ENCODE results near the gene TRIM36. TPM values are rescaled to one million over a fixed set of nuclear protein-coding genes. Genes with fewer than 3 reads are reported as not detected.
A peak's percentile ranks its signal among the peaks of the same experiment; 100 is the strongest.

The TRIM36 gene
- total and polyA plus RNA-seq, 10 of the 15 experiments (the other 5 are each of a cell fraction or from before 2014, with no cell fraction given), result 0.01 to 0.09 (median 0.07) TPM; not detected in 6

- TF ChIP-seq E2F4 (IDR thresholded peaks at IDR 0.05; ENCODE audit: low read depth, low read length) (no peak), ZBTB40 (IDR thresholded peaks at IDR 0.05; ENCODE audit: borderline replicate concordance) (no peak)
Observed at GRCh38 chr5:115179030-115179393, 9.3 kb upstream of the TRIM36 start (continued).

- Histone ChIP-seq H3K79me2 (ENCODE audit: control insufficient read depth, insufficient read depth, low read length) (no peaks in the 10 kb centered on the region), H3K4me3 (peak overlapping the region; percentile 86), H3K9ac (ENCODE audit: control insufficient read depth, insufficient read depth, low read length) (no peak overlapping the region), H3K9me3 (replicated peaks; ENCODE audit: control insufficient read depth, insufficient read depth, low read length) (peaks cover 8% of the 10 kb centered on the region; the same call in 2 of the 3 replicates), H2AFZ (ENCODE audit: control insufficient read depth, low read depth, low read length) (no peak overlapping the region), H3K4me1 (ENCODE audit: control insufficient read depth, insufficient read depth, low read length) (no peaks in the 10 kb centered on the region), H3K27ac (ENCODE audit: control insufficient read depth, insufficient read depth) (no peak overlapping the region), H3K27me3 (replicated peaks in 1 of 2; ENCODE audit: control insufficient read depth in 2 of 2, insufficient read depth in 2 of 2, low read length in 1 of 2) (peaks cover 2 to 25% of the 10 kb centered on the region in 2 experiments), H3K36me3 (ENCODE audit: control insufficient read depth in 2 of 2, insufficient read depth in 2 of 2, low read length in 1 of 2) (no peaks in the 10 kb centered on the region), H4K20me1 (ENCODE audit: control insufficient read depth, insufficient read depth) (no peaks in the 10 kb centered on the region), H3K4me2 (ENCODE audit: control insufficient read depth, insufficient read depth) (no peak overlapping the region; the same call in 1 of the 2 replicates)
- CTCF ChIA-PET, result interaction anchor here (1.8 kb wide), 1 partner anchor 91 kb away, joined by 4 read pairs; the partner anchor contains the start of gene PGGT1B
- BruUV-seq (replicated peaks), result no TSS peak
- DNase-seq (ENCODE audit: low read depth, low spot score) (no peak), ATAC-seq (no peak), FAIRE-seq (no peak)
- 33% methylated on average over 16 of the region's 16 CpGs for WGBS (ENCODE audit: insufficient coverage, insufficient replicate concordance, low lambda C conversion rate, missing lambda C conversion rate)
- TF ChIP-seq CTCF (IDR thresholded peaks at IDR 0.05 in 2 of 3, conservative IDR thresholded peaks at IDR 0.05 in 1 of 3; ENCODE audit: control insufficient read depth in 2 of 3, extremely low read depth in 1 of 3, insufficient read depth in 1 of 3, low read depth in 3 of 3, low read length in 3 of 3) (no peak), HSF1 (IDR thresholded peaks at IDR 0.05; ENCODE audit: low read depth, low read length) (no peak), BMI1 (IDR thresholded peaks at IDR 0.05; ENCODE audit: borderline replicate concordance) (peak; percentile 14; the same call in 1 of the 2 replicates), RELB (IDR thresholded peaks at IDR 0.05; ENCODE audit: low read depth) (no peak), SMAD1 (IDR thresholded peaks at IDR 0.05; ENCODE audit: low read depth, partially characterized antibody) (no peak), ZNF274 (IDR thresholded peaks at IDR 0.05; ENCODE audit: insufficient read depth, insufficient read length) (no peak), CEBPB (IDR thresholded peaks at IDR 0.05; ENCODE audit: borderline replicate concordance in 1 of 2, low read depth in 2 of 2, low read length in 2 of 2) (no peak), NFYB (IDR thresholded peaks at IDR 0.05; ENCODE audit: insufficient read depth, low read depth, low read length) (no peak)
- SMC1A ChIA-PET (ENCODE audit: uncharacterized antibody, unreplicated experiment), result no interaction called here
- intact Hi-C loops (cut with micrococcal nuclease; ENCODE audit: unreplicated experiment) (loop anchor here (1.0 to 10.0 kb wide), 2 partner anchors 38 to 806 kb away; partner anchors contain the start of gene KCNN2), in situ Hi-C loops (cut with MboI) (no loop called here)
- RAD21 ChIA-PET (ENCODE audit: unreplicated experiment), result no interaction called here
- POLR2A ChIA-PET, result interaction anchor here (1.0 kb wide), 1 partner anchor 15 kb away, joined by 4 read pairs; no protein-coding TSS in a partner anchor
Observed at GRCh38 chr5:115170929-115171510, 1.3 kb upstream of the TRIM36 start.

Measured in GM12878 (cell line).